ENCODE data around the gene WFDC2.

- TF ChIP-seq POLR2A (IDR thresholded peaks at IDR 0.05; ENCODE audit: low read depth, low read length) (no peak), POLR2AphosphoS5 (IDR thresholded peaks at IDR 0.05; ENCODE audit: low read depth, low read length) (no peak)
Measured at GRCh38 chr20:45509091-45509490, 39.5 kb downstream of the WFDC2 start.

Data from GM12892 (cell line).